Adipocyte (in vitro differentiated cells): ENCODE results near the gene CHSY3.

ENCODE experiments used
- DNase-seq: peaks from one replicate; pipeline ENCODE4 v3.0.0-alpha.2; 2015; ENCODE audit warnings: low read depth
- H3K27me3 ChIP-seq: replicated peaks from 2 replicates; pipeline ENCODE4 v1.7.0; 2013; ENCODE audit warnings: mild to moderate bottlenecking, low read length, moderate library complexity; ENCODE audit not compliant: control insufficient read depth, insufficient read depth
- H3K36me3 ChIP-seq: 2 replicates; pipeline ENCODE4 v1.7.0; 2013; ENCODE audit warnings: low read length, mild to moderate bottlenecking, moderate library complexity; ENCODE audit not compliant: control insufficient read depth, insufficient read depth, severe bottlenecking
- H3K4me1 ChIP-seq: 2 replicates; pipeline ENCODE4 v1.7.0; 2013; ENCODE audit warnings: mild to moderate bottlenecking, low read length, moderate library complexity; ENCODE audit not compliant: control insufficient read depth, insufficient read depth
- H3K4me3 ChIP-seq: 2 replicates; pipeline ENCODE4 v1.7.0; 2013; ENCODE audit warnings: mild to moderate bottlenecking, low read length, moderate library complexity
- H3K9ac ChIP-seq: 2 replicates; pipeline ENCODE4 v1.7.0; 2013; ENCODE audit warnings: mild to moderate bottlenecking, low read length, moderate library complexity
- H3K9me3 ChIP-seq: 2 replicates; pipeline ENCODE4 v1.7.0; 2013; ENCODE audit warnings: mild to moderate bottlenecking, low read length, moderate library complexity; ENCODE audit not compliant: control insufficient read depth

CHSY3 gene

DNA sequence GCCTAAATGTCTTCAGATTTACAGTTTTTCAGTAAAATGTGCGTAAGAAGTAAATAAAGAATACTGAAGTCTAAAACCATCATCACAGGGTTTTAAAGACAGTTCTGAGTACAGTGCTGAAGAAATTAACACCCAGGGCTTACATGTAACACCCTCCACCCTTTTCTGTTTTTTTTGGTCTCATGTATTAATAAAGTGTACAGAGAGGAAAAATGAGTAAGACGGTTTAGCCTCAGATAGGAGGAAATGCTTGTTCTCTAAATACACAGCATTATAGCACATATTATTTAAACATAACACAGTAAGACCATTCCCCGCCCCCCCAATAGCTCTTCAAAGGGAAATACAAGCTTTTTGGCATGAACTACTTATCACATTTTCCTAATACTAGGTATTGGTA, 119.3 kb downstream of the CHSY3 start:
- Histone ChIP-seq H3K36me3 (no peaks in the 10 kb centered on the region), H3K4me3 (no peak overlapping the region), H3K9ac (no peak overlapping the region), H3K27me3 (no peaks in the 10 kb centered on the region), H3K4me1 (peaks cover 21% of the 10 kb centered on the region), H3K9me3 (no peaks in the 10 kb centered on the region)
- no peak for DNase-seq

DNA sequence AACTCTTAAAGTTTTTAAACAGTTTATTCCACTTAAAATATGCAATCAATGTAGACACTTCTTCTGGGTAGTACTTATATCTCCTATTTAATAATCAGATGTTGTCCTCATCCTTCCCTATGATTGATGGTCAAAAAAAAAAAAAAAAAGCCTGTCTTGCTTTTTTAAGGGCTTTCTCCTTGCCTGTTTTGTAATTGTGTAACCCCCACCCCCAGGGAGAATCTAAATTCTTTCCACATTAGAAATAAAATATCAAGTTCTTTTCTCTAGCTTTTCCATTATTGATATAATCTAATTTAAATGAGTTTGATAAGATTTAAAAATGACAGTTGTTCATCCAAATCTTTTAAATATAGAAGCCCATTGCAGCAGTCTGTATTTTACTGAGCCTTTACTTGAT, 119.7 kb downstream of the CHSY3 start:
- Histone ChIP-seq H3K36me3 (no peaks in the 10 kb centered on the region), H3K27me3 (no peaks in the 10 kb centered on the region), H3K4me3 (peak overlapping the region; percentile 61), H3K9me3 (no peaks in the 10 kb centered on the region), H3K9ac (peak overlapping the region; percentile 29), H3K4me1 (peaks cover 21% of the 10 kb centered on the region)
- peak; percentile 45 for DNase-seq

DNA sequence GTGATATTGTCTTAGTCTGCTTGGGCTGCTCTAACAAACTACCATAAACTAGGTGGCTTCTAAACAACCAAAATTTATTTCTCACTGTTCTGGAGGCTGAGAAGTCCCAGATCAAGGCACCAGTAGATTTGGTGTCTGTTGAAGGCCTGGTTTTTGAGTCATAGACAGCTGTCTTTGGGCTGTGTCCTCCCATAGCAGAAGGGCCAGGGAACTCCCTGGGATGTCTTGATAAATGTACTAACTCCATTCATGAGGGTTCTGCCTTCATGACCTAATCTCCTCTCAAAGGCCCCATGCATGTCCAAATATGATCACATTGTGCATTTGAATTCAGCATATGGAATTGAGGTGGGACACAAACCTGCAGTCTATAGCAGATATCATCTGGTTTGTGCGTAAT, 121.2 kb downstream of the CHSY3 start:
- H3K36me3 ChIP-seq: no peaks in the 10 kb centered on the region
- no peaks in the 10 kb centered on the region for H3K27me3 ChIP-seq
- peaks cover 21% of the 10 kb centered on the region for H3K4me1 ChIP-seq
- no peak overlapping the region for H3K9ac ChIP-seq
- no peaks in the 10 kb centered on the region for H3K9me3 ChIP-seq
- DNase-seq: no peak
- no peak overlapping the region for H3K4me3 ChIP-seq

DNA sequence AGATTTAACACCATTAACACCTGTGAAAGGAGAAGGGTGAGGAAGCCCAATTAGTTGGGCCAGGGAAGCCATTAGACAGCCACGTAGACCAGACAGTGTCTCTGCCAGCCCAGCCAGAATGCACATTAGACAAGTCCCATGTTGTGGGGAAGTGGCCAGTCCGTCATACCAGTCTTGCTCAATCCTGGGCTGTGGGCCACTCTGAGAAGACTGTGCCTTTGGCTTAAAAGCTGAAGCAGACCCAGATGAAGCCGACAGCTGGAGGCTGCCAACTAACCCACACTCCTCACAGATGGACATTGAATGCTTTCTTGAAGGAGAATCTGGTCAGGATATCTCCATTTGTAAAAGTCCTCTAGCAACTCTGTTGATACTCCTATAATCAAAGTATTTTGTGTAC, 128.5 kb downstream of the CHSY3 start:
- Histone ChIP-seq H3K9me3 (no peaks in the 10 kb centered on the region), H3K9ac (no peak overlapping the region), H3K4me3 (no peak overlapping the region), H3K27me3 (no peaks in the 10 kb centered on the region), H3K4me1 (peaks cover 7% of the 10 kb centered on the region), H3K36me3 (no peaks in the 10 kb centered on the region)
- no peak for DNase-seq

DNA sequence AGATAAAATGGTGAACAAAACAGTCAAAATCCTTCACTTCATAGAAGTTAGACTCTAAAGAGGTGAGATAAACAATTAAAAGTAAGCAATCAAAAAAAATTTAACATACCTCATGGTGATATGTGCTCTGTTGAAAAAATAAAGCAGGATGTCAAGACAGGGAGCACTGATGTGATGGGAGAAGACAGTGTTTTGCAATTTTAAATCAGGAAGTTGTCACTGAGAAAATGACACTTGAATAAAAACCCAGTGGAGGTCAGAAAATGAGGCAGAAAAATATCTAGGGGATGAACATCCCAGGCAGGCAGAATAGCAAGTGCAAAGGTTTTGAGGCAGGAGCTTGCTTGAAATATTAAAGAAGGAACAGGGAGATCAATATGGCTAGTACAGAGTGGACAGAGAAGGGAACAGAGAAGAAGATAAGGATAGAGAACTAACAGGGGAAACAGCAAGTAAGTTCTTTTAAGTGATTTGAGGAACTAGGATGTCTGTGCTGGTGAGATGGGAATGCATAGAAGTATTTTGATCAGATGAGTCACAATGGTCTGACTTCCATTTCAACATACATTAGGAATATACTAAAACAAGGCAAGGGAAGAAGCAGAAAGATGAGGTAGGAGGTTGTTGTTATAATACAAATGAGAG, 130.4 kb downstream of the CHSY3 start:
- H3K9ac ChIP-seq: no peak overlapping the region
- DNase-seq: peak; percentile 72
- no peaks in the 10 kb centered on the region for H3K27me3 ChIP-seq
- peaks cover 7% of the 10 kb centered on the region for H3K4me1 ChIP-seq
- no peak overlapping the region for H3K4me3 ChIP-seq
- no peaks in the 10 kb centered on the region for H3K36me3 ChIP-seq
- no peaks in the 10 kb centered on the region for H3K9me3 ChIP-seq

DNA sequence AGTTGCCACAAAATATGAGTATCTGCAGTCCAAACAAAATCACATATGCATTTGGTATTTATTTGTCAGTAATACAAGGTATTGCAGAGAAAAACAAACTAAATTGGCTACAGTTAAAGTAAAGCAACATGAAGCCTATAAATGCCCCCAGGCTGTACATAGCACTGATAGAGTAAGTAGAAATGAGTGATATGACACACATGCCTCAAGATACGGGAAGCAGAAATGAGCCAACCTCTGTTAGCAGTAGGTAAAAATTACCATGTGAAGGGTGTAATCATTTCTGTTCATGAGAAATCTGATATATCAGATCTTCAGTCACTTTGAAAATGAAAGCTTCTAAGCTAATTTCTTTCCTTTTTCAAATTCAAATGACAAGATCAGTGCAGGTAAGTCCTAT, 131.1 kb downstream of the CHSY3 start:
- no peaks in the 10 kb centered on the region for H3K36me3 ChIP-seq
- peak; percentile 44 for DNase-seq
- H3K4me1 ChIP-seq: peaks cover 7% of the 10 kb centered on the region
- no peaks in the 10 kb centered on the region for H3K27me3 ChIP-seq
- no peaks in the 10 kb centered on the region for H3K9me3 ChIP-seq
- H3K4me3 ChIP-seq: no peak overlapping the region
- H3K9ac ChIP-seq: no peak overlapping the region

DNA sequence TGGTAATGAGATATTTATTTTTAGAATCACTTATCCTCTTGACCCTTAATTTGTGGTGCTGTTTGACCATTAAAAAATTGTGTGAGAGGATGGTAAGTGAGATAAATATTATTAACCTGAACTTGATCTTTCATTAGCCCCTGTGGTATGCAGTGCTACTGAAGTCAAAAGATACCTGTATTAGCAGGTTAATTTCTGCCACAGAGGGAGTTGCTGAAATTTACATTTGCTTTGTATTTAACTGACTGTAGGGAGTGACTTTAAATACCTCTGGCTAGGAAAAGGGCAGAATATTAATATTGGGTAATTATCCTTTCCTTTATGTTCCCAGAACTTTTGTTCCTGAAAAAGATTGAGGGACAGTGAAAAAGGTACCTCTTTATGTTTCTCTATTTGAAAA, 133.6 kb downstream of the CHSY3 start:
- Histone ChIP-seq H3K36me3 (no peaks in the 10 kb centered on the region), H3K4me3 (no peak overlapping the region), H3K4me1 (peaks cover 7% of the 10 kb centered on the region), H3K27me3 (no peaks in the 10 kb centered on the region), H3K9ac (no peak overlapping the region), H3K9me3 (no peaks in the 10 kb centered on the region)
- no peak for DNase-seq

DNA sequence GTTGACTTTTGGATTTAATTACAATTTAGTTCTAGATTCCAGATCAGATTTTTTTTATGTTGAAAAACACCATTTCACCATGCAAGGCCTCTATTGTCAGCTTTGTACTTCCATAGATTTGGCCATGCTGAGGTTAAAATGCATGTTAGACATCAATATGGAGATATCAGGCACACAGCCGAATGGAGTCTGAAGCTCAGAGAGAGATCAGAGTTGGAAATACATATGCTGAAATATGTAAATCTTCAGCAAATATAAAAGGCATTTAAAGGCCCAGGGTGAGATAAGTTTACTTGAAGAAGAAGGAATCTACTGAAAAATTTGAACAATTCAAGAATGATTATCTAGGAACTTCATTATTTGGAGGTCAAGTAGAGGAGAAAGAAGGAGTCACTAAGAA, 139.6 kb downstream of the CHSY3 start:
- no peak overlapping the region for H3K4me3 ChIP-seq
- H3K27me3 ChIP-seq: no peaks in the 10 kb centered on the region
- H3K9me3 ChIP-seq: no peaks in the 10 kb centered on the region
- no peak overlapping the region for H3K9ac ChIP-seq
- no peaks in the 10 kb centered on the region for H3K4me1 ChIP-seq
- no peaks in the 10 kb centered on the region for H3K36me3 ChIP-seq
- DNase-seq: no peak

DNA sequence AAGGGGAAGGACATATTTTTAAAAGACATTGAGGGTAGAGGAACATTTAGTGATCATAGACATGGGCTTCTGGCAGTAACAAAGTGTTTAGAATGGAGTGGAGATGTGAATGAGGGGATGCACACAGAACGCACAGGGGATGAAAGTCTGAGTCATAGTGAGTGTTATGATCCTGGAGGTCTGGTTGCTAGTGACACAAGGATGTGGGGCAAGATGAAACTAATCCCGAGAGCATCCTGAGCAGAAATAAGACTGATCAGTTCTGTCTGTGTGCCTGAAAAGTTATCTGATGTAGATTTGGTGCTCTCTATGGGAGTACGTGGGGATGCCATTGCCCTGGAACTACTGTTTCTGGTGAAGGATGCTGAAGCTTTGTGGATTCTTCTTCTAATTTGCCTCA, 141.1 kb downstream of the CHSY3 start:
- Histone ChIP-seq H3K9me3 (no peaks in the 10 kb centered on the region), H3K4me1 (no peaks in the 10 kb centered on the region), H3K4me3 (no peak overlapping the region), H3K9ac (no peak overlapping the region), H3K36me3 (no peaks in the 10 kb centered on the region), H3K27me3 (no peaks in the 10 kb centered on the region)
- no peak for DNase-seq

DNA sequence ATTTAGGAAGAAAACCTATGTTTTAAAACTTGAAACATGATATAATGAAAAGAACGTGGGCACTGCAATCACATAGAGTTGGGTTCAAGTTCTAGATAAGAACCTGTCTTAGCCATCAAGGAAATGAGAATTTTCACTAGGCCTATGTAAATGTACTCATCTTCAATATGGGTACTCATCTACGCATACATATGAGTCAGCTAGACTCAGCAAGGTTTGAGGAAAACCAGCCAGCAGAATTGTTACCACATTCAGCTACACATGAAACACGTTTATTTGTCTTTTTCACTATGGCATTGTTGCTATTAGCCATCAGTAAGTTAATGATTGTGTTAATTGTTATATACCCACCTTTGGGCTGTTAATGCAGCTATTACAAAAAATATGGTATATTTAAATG, 146.3 kb downstream of the CHSY3 start:
- Histone ChIP-seq H3K4me1 (peaks cover 7% of the 10 kb centered on the region), H3K27me3 (no peaks in the 10 kb centered on the region), H3K9ac (no peak overlapping the region), H3K9me3 (no peaks in the 10 kb centered on the region), H3K36me3 (no peaks in the 10 kb centered on the region), H3K4me3 (no peak overlapping the region)
- no peak for DNase-seq

DNA sequence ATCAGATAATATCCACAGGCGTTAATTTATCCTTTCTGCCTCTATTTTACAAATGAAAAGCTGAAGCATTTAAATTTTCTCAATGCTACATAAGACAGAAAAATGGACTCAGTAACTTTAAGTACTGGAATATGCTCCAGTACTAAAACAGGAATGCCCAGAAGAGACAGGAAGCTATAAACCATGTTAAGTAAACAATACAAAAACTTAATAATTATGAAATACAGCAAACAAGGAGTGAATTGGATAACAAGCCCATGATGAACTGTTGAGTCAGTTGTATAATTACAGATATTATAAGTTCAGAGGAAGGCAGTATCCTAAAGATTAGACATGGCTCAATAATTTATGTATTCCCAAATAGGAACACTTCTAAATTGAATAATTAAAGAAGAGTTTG, 148.5 kb downstream of the CHSY3 start:
- no peak for DNase-seq
- Histone ChIP-seq H3K9me3 (no peaks in the 10 kb centered on the region), H3K4me3 (no peak overlapping the region), H3K4me1 (peaks cover 10% of the 10 kb centered on the region), H3K9ac (no peak overlapping the region), H3K36me3 (no peaks in the 10 kb centered on the region), H3K27me3 (no peaks in the 10 kb centered on the region)

DNA sequence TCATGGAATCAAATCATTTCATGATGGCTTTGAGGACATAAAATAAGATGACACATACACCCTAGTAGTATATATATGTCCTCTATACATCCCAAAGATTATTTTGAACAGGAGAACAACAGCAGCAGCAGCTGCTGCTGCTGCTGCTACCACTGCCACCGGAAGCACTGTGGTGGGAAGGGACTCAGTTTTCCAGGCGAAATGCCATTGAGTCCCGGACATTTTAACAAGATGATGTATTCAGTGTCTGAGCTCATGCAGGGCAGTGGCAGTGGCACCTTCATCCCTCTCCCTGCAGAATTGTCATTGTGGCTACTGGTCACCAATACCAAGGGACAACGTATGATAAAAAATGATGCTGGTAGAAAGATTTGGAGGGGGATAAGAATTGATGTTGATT, 151.3 kb downstream of the CHSY3 start:
- H3K4me1 ChIP-seq: peaks cover 10% of the 10 kb centered on the region
- H3K9me3 ChIP-seq: peaks cover 7% of the 10 kb centered on the region
- no peak for DNase-seq

More for the DNA sequence above, 151.3 kb downstream of the CHSY3 start:
- no peaks in the 10 kb centered on the region for H3K36me3 ChIP-seq
- no peaks in the 10 kb centered on the region for H3K27me3 ChIP-seq
- H3K4me3 ChIP-seq: no peak overlapping the region
- H3K9ac ChIP-seq: no peak overlapping the region
